DMS79 (cell line): ENCODE results near the gene MAPK8IP2.
"Not testable (repeated sequence)": the region's sequence is repeated elsewhere in the genome, so short reads cannot be mapped to it uniquely, and the experiment has no call there.

Source experiments
- DNase-seq: peaks from one replicate; lab custom pipeline; 2025; lab: John Stamatoyannopoulos, UW

Gene MAPK8IP2

DNA sequence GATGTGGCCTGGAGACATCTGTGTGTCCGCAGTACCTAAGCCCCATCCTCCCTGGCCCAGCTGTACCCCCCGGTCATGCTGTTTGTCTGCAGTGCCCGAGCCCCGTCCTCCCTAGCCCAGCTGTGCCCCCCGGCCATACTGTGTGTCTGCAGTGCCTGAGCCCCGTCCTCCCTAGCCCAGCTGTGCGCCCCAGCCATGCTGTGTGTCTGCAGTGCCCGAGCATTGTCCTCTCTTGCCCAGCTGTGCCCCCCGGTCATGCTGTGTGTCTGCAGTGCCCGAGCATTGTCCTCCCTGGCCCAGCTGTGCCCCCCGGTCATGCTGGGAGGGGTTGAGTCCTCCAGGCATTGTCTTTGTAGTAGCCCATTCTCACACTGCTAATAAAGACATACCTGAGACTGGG lies 35.0 kb downstream of the MAPK8IP2 start:
- DNase-seq = no peak

- not testable (repeated sequence) for DNase-seq
Observed at GRCh38 chr22:50640296-50640695, 39.7 kb downstream of the MAPK8IP2 start.

- no peak for DNase-seq
Observed at GRCh38 chr22:50640857-50641647, 40.5 kb downstream of the MAPK8IP2 start.

DNA sequence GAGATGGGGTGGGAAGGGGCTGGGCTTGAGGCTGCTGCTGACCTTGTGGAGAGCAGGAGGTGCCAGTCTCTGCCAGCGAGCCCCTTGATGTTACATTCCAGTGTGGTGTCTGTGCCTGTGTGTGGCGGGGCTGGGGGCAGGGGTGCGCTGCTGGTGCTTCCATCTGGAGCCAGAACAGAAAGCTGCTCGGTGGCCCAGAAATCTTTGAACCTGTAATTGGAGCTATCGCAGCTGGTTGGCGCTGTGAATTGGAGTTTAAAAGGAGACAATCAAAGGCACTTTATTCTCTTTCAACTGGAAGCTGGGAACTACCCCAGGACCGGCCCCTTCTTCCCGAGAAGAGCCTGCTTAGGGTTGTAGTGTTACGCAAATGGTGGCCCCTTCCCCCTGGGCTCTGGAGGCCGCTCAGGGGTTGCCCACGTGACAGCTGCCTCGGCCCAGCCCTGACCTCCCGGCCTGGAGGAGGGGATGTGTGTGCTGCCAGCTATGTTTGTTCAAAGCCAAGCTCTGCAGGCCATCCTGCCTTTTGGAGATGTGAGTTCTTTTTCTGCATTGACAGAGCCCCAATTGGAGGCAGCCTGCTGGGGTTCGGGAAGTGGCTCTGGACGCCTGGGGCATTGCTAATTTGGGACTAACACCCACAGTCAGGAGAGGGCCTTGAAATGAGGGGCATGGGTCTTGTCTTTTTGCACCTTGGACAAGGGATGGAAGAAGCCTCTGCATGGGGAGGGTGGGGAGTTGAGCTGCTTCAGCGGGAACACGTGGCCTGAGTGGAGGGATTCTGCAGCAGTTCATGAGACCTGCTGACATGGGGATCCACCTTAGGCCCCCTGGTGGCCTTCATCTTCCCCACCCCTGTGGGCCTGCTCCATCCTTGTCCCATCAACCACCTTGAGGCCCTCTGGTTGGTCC lies 41.4 kb downstream of the MAPK8IP2 start:
- DNase-seq = no peak

- DNase-seq = not testable (repeated sequence)
Observed at GRCh38 chr22:50643021-50643820, 42.6 kb downstream of the MAPK8IP2 start.

DNA sequence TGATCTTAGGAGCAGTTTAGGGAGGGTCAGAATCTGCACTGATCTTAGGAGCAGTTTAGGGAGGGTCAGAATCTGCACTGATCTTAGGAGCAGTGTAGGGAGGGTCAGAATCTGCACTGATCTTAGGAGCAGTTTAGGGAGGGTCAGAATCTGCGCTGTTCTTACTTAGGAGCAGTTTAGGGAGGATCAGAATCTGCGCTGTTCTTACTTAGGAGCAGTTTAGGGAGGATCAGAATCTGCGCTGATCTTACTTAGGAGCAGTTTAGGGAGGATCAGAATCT lies 43.2 kb downstream of the MAPK8IP2 start:
- DNase-seq = not testable (repeated sequence)

GRCh38 chr22:50653256-50653655 lies 52.7 kb downstream of the MAPK8IP2 start:
- no peak for DNase-seq

- not testable (repeated sequence) for DNase-seq
Observed at GRCh38 chr22:50654664-50655063, 54.1 kb downstream of the MAPK8IP2 start.

GRCh38 chr22:50656122-50657070 lies 55.8 kb downstream of the MAPK8IP2 start:
- no peak for DNase-seq

DNA sequence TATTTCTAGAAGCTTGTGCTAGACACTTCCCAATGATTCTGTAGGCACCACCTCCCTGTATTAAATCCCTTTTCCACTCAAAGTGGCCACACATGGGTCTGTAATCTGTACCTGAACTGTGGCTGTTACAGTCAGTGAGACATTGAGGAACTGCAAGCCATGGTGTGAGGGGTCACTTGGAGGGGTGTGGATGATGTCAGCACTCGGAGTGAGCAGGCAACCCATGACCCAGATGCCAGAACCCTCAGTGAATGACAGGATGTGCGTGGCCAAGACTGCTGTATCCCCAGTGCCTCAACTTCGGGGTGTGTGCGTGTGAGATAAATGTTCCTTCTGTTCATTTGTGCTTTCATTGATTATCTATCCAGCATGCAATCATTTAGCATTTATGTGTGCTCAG lies 57.3 kb downstream of the MAPK8IP2 start:
- DNase-seq = no peak

DNA sequence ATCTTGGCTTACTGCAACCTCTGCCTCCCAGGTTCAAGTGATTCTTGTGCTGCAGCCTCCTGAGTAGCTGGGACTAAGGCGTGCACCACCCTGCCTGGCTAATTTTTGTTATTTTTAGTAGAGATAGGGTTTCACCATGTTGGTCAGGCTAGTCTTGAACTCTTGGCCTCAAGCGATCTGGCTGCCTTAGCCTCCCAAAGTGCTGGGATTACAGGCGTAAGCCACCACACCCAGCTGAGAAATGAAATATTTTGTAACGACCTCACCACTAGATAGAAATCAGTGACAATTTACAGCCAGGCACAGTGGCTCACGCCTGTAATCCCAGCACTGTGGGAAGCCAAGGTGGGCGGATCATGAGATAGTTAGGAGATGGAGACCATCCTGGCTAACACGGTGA lies 59.1 kb downstream of the MAPK8IP2 start:
- DNase-seq = not testable (repeated sequence)

DNA sequence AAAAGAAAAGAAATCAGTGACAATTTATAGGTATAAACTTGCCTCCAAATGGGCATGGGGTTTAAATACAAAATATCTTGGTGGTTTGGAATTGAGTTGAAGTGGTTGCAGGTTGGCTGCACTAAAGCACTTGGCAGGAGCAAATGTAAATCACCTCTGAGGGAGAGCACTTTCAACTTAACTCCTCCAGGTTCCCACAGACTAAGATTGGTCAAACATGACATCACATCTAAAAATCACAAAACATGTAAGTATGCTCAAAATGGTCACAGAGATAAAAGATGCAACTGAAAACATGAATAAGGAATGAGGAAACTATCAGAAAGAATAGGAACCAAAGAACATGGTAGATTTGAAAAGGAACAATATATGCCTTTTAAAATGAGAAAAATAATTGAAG lies 59.7 kb downstream of the MAPK8IP2 start:
- DNase-seq = no peak
